ENCODE data around the gene COA1. TPM values are rescaled to one million over a fixed set of nuclear protein-coding genes. Genes with fewer than 3 reads are reported as not detected.

Gene COA1
- polyA plus RNA-seq, 1 donor (not counting 4 experiments of a cell fraction or from before 2014, with no cell fraction given), result 32.2 TPM

GRCh38 chr7:43729924-43730248 lies 563 bp upstream of the COA1 start:
- Histone ChIP-seq H3K9me3 (ENCODE audit: control insufficient read depth, low read depth, low read length) (no peaks in the 10 kb centered on the region), H3K9me1 (ENCODE audit: control insufficient read depth, extremely low read depth, insufficient read depth, low read length) (no peaks in the 10 kb centered on the region), H3K4me2 (ENCODE audit: control insufficient read depth, extremely low read depth, insufficient read depth, low read depth, low read length) (peak overlapping the region; percentile 83), H2AFZ (ENCODE audit: control insufficient read depth, low read length) (peak overlapping the region; percentile 94), H3K4me1 (ENCODE audit: control insufficient read depth, extremely low read depth, insufficient read depth, low read length) (peaks cover 4% of the 10 kb centered on the region), H3K36me3 (ENCODE audit: control insufficient read depth in 2 of 2, extremely low read depth in 1 of 2, insufficient read depth in 2 of 2, low read length in 2 of 2) (no peaks in the 10 kb centered on the region), H3K27me3 (ENCODE audit: control insufficient read depth, extremely low read depth, insufficient read depth, low read length) (no peaks in the 10 kb centered on the region), H3K9ac (ENCODE audit: control insufficient read depth, extremely low read depth, insufficient read depth, low read length) (peak overlapping the region; percentile 91), H3K79me2 (ENCODE audit: control insufficient read depth, insufficient read depth, low read length) (peaks cover 41% of the 10 kb centered on the region), H3K27ac (ENCODE audit: control insufficient read depth, insufficient read depth, low read length) (peak overlapping the region; percentile 85), H4K20me1 (ENCODE audit: control insufficient read depth, extremely low read depth, insufficient read depth, low read length) (no peaks in the 10 kb centered on the region), H3K4me3 (ENCODE audit: control insufficient read depth in 2 of 3, extremely low read depth in 1 of 3, insufficient read depth in 2 of 3, low read depth in 1 of 3, low read length in 3 of 3) (peak overlapping the region; percentile 58 to 90 (median 84))
- dilution Hi-C loops (cut with MboI; ENCODE audit: extremely low pct_ligation_motif_present, low sequenced_read_pairs), result no loop called here
- FAIRE-seq (no peak), DNase-seq (ENCODE audit: low read depth, low spot score) (no peak)
- no peak for TF ChIP-seq CTCF (optimal IDR thresholded peaks at IDR 0.05 in 1 of 3, IDR thresholded peaks at IDR 0.05 in 1 of 3, conservative IDR thresholded peaks at IDR 0.05 in 1 of 3; ENCODE audit: extremely low read depth in 1 of 3, insufficient read depth in 2 of 3, low read length in 3 of 3)
- no peak for TF ChIP-seq EZH2 (IDR thresholded peaks at IDR 0.05; ENCODE audit: low read length)

DNA sequence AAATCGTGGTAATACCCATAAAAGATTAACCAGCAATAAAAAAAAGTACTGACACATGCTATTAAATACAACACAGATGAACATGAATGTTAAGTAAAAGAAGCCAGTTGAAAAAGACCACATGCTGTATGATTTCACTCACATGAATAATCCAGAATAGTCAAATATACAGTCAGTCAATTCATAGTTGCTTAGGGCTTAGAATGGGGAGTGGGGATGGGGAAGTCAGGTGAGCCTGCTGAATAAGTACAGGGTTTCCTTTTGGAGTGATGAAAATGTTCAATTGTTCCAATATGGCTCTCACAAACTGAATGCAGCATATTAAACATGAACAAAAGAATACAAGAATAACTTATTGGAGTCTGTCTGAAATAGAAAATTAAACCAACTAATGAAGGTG lies 1.8 kb downstream of the COA1 start:
- Histone ChIP-seq H3K36me3 (ENCODE audit: control insufficient read depth in 2 of 2, extremely low read depth in 1 of 2, insufficient read depth in 2 of 2, low read length in 2 of 2) (no peaks in the 10 kb centered on the region), H3K27ac (ENCODE audit: control insufficient read depth, insufficient read depth, low read length) (no peak overlapping the region), H3K9ac (ENCODE audit: control insufficient read depth, extremely low read depth, insufficient read depth, low read length) (no peak overlapping the region), H3K4me3 (ENCODE audit: control insufficient read depth in 2 of 3, extremely low read depth in 1 of 3, insufficient read depth in 2 of 3, low read depth in 1 of 3, low read length in 3 of 3) (peak overlapping the region in 1 of 3 experiments; percentile 1), H3K9me1 (ENCODE audit: control insufficient read depth, extremely low read depth, insufficient read depth, low read length) (no peaks in the 10 kb centered on the region), H3K9me3 (ENCODE audit: control insufficient read depth, low read depth, low read length) (no peaks in the 10 kb centered on the region), H2AFZ (ENCODE audit: control insufficient read depth, low read length) (no peak overlapping the region), H4K20me1 (ENCODE audit: control insufficient read depth, extremely low read depth, insufficient read depth, low read length) (no peaks in the 10 kb centered on the region), H3K4me1 (ENCODE audit: control insufficient read depth, extremely low read depth, insufficient read depth, low read length) (peaks cover 7% of the 10 kb centered on the region), H3K79me2 (ENCODE audit: control insufficient read depth, insufficient read depth, low read length) (peaks cover 65% of the 10 kb centered on the region), H3K4me2 (ENCODE audit: control insufficient read depth, extremely low read depth, insufficient read depth, low read depth, low read length) (peak overlapping the region; percentile 3), H3K27me3 (ENCODE audit: control insufficient read depth, extremely low read depth, insufficient read depth, low read length) (no peaks in the 10 kb centered on the region)
- no peak for TF ChIP-seq EZH2 (IDR thresholded peaks at IDR 0.05; ENCODE audit: low read length)
- no peak for TF ChIP-seq CTCF (optimal IDR thresholded peaks at IDR 0.05 in 1 of 3, IDR thresholded peaks at IDR 0.05 in 1 of 3, conservative IDR thresholded peaks at IDR 0.05 in 1 of 3; ENCODE audit: extremely low read depth in 1 of 3, insufficient read depth in 2 of 3, low read length in 3 of 3)
- DNase-seq (ENCODE audit: low read depth, low spot score), result no peak
- dilution Hi-C loops (cut with MboI; ENCODE audit: extremely low pct_ligation_motif_present, low sequenced_read_pairs), result no loop called here
- no peak for FAIRE-seq
